ENCODE results near the gene GABARAPL1.

- TF ChIP-seq, protein P1, sequence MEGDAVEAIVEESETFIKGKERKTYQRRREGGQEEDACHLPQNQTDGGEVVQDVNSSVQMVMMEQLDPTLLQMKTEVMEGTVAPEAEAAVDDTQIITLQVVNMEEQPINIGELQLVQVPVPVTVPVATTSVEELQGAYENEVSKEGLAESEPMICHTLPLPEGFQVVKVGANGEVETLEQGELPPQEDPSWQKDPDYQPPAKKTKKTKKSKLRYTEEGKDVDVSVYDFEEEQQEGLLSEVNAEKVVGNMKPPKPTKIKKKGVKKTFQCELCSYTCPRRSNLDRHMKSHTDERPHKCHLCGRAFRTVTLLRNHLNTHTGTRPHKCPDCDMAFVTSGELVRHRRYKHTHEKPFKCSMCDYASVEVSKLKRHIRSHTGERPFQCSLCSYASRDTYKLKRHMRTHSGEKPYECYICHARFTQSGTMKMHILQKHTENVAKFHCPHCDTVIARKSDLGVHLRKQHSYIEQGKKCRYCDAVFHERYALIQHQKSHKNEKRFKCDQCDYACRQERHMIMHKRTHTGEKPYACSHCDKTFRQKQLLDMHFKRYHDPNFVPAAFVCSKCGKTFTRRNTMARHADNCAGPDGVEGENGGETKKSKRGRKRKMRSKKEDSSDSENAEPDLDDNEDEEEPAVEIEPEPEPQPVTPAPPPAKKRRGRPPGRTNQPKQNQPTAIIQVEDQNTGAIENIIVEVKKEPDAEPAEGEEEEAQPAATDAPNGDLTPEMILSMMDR (IDR thresholded peaks at IDR 0.05) = no peak
- TF ChIP-seq POLR2A (IDR thresholded peaks at IDR 0.05) = no peak
- TF ChIP-seq POLR2AphosphoS5 (IDR thresholded peaks at IDR 0.05) = no peak
Observed at GRCh38 chr12:10223208-10223607, 10.5 kb downstream of the GABARAPL1 start.
